Amniotic epithelial cell (primary cell): ENCODE data around the gene CADM1.

ENCODE experiments used
- DNase-seq: peaks from one replicate; pipeline ENCODE4 v3.0.0-alpha.2; 2010; ENCODE audit warnings: low read depth

The CADM1 gene

GRCh38 chr11:115207916-115208315 lies 296.3 kb downstream of the CADM1 start:
- no peak for DNase-seq

DNA sequence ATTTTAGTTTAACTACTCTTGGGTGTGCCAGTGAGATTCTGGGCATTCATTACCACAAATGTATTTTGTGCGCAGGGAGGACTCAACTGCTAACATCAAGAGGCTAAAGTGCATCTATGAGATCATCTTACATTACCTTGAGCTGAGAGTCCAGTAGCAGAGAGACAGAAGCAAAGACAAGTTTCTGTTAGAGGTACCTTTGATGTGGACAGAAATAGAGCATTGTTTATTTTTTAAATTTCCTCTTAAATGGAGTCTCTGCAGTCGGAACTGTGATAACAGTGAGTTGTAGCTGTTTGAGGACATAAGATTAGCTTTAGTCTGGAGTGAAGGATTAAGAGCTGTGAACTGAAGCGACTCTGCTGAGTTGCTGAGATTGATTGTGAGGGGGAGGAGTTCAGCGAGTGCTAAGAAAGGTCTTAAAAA lies 297.0 kb downstream of the CADM1 start:
- no peak for DNase-seq

DNA sequence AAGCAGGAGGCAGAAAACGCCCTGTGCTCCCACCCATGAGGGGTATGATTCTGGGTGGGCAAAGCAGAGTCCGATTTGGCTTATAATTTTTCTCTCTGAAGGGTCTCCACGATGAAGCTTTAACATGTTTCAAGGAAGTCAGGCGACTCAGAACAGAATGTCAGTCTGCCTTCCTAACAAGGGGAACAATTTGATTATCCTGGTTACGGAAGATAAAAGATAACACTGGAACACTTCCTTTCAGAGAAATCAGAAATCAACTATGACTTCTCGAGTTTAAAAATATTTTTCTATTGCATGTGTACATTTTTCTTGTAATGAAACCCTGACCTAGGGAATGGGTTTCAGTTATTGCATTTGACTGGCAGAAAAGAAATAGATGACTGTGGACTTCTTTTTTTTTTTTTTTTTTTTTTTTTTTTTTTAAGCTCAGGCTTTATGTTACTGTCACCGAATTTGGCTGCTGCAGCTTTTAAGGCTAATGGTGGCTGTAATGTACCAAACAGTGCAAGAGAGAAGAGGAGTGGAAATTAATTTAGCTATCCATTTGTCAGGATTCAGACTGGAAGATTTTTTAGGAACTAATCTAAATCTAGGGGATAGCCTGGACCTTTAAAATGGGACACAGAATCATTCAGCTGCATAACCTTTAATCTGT lies 297.7 kb downstream of the CADM1 start:
- no peak for DNase-seq

DNA sequence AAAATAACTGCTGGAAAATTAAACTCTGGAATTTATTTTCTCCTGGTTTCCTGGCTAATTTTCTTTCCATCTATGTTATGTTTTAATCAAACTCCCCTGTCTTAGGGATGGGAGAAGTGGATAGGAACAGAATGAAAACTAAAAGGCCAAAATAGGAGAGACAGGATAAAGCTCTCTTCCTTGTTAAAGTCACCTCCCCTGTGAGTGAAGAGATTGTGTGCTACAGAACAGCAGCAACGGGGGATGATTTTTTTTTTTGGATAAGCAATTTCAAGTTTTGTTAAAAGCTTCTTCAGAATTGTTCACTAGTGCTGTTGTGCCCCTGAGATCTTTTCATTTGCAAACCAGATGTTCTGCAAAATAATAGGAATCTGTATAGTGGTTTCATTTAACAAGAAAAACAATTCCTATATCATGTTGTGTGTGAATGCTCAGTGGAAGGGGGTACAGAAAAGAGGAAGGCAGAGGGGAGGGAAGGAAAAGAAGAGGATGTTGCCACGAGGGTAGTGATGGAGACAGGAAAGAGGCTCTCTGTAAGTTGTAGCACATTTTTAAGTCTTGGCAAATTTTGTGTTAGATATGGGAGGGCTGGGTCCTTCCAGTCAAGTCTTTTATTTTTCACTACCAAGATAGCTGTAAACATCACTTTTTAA lies 301.2 kb downstream of the CADM1 start:
- no peak for DNase-seq

GRCh38 chr11:115202074-115202473 lies 302.1 kb downstream of the CADM1 start:
- no peak for DNase-seq

DNA sequence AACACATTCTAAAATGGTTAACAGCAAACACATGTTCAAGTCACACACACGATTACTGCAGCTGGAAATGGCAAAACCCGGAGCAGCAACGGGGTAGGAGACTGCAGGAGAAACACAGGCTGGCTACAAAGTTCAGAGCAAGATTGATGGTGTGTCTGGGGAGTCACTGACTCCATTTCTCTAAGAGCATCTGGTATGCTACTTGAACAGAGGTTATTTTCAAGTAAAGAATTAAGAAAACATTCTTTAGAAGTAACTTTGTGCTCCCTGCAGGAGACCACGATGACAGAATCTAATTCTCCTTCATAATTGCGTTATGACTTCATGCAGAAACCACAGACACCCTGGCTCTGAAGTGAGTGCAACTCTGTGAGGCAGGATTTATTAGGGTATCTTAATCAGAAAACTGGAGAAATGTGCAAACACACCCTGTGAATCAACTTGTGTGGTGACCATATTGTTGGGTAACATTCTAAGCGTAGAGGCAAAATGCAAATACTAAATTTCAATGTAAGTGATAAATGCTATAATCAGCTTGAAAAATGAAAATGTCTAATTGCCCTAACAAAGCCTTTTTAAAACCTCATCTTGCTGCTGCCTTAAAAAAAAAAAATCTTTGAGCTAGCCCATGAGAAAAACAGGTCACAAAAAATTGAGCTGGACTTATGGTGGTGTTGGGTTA lies 303.0 kb downstream of the CADM1 start:
- DNase-seq: peak; percentile 95

- peak; percentile 33 for DNase-seq
Measured at GRCh38 chr11:115199481-115200069, 304.6 kb downstream of the CADM1 start.

DNA sequence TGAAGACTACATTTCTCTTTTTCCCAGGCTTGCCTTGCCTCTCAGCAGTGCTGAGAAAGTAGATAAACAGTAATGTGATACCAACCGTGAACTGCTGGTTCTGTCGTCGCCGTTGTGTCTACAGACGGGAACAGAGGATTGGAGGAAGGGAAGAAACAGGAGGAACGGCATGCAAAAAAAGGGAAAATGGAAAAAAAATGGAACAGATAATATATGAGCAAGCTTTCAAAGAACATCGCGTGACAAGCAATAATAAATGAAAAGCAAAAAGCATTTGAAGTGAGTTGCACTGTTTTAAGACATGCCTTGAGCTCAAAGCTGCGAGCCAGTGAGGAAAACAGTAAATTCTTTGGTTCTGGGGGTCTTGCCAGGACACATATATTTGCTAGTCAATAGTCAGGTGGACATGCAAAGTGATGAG lies 305.9 kb downstream of the CADM1 start:
- no peak for DNase-seq

- peak; percentile 21 for DNase-seq
Measured at GRCh38 chr11:115197433-115197832, 306.8 kb downstream of the CADM1 start.

DNA sequence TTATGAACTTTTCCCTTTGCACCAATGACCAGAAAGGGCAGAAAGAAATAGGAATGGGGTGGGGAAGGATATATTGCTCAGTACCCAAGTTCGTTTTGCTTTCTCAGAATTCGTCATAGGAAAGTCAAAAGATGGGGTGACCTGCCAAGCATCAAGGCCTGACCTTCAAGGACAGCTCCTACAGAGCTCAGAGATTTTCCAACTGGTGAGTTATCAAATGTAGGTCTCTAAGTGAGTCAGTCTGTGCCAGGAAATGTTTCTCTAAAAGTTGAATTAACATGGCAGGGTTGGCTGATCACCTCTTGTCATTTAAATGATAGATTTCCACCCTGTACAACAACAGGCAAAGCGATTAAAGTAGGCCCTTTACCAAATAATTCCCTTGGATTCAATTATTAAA lies 307.2 kb downstream of the CADM1 start:
- no peak for DNase-seq

DNA sequence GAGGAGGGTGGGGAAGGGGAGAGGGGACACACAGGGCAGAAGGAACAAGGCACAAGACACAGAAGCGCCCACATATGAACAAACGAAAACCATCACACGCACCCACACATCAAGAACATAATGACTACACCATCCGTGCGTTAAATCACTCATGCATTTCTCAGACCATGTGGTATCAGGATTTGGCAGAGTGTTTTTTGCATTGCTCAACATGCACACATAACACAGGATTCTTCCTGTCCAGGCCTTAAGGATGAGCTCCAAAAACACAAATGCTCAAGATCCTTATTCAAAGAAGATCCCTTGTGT lies 309.5 kb downstream of the CADM1 start:
- peak; percentile 42 for DNase-seq

DNA sequence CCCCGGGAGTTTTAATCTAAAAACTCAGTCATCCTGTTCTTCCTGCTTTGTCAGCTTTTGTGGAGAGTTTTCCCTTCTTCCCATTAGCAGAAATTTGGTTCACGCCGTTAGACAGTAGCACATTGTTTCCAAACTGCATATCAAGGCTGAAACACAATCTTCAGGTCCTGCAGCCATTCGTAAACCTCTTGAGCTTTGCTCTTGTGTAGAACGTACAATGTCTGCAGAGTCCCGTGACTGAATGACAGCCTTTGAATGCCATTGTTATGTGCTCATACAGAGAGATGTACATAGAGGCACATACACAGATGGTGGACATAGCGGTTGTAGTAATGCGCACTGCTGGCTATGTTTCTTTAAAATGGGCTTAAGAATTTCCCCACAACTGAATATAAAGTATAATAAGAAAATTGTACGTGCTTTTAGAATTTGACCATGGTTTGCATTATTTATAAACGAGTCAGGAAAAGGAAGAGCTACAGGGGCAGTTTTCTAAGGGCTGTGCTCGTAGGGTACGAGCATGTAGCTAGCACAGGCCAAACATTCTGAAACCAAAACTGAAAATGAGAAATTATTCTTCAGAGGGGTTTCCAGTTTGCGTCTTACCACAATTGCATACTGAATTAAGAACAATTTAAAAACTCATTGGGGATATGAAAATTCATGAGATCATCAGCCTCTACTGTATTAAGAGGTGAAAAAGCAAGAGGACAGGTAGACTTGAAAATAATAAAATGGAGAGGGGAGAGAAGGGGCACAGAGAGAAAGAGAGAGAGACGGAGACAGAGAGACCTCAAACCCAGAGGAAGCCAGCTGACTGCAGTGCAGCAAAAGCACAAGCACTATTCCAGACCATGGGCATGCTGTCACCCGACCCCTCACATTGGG lies 310.1 kb downstream of the CADM1 start:
- no peak for DNase-seq

- no peak for DNase-seq
Measured at GRCh38 chr11:115191761-115192160, 312.5 kb downstream of the CADM1 start.

DNA sequence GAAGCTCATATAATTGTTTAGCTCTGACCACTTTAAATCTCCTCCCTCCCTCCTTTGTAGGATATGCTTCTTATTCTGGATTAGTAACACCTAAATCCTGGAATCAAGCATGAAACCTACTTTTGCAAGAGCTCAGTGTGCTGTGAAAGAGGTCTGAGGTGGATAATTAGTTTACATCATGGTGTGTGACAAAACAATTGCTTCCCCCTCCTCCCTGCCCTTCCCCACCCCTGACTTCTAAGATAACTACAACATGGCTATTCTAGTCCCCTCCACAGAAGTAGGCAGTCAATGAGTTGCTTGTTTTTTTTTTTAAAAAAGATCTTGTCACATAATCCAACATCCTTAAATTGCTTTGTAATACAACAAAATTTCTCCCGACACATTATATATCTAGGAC lies 314.0 kb downstream of the CADM1 start:
- no peak for DNase-seq

- no peak for DNase-seq
Measured at GRCh38 chr11:115188898-115189278, 315.3 kb downstream of the CADM1 start.

DNA sequence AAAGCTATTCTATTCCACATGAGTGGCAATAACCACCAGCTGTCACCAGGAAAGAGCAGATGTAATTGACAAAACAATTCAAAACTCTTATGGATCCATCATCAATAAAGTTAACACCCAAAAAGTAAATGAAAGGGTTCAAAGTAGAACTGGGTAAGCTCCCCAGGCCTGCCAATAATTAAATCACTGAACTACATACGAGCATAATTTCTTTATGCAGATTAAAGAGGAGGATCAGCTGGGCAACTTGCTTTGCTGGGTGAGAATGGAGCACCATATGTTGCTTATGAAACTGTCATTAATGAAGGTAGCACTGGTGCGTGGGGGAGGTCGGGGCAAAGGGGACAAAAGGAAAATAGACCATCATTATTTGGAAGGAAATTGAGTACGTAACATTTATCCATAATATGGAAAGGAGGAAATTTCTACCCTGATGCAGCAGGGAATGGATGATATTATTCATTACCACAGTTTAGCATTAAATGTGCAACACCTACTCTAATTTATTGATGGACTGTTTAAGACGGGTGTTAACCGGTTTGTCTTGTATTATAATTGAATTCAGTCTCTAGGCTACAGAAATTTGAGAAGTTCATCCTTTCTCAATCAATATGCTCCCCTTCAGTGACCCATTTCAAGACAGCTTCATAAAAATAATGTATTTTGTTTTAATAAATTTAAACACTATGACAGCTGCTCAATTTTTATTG lies 315.9 kb downstream of the CADM1 start:
- no peak for DNase-seq

- DNase-seq: no peak
Measured at GRCh38 chr11:115185931-115186330, 318.3 kb downstream of the CADM1 start.

GRCh38 chr11:115185507-115185906 lies 318.7 kb downstream of the CADM1 start:
- no peak for DNase-seq

- DNase-seq: no peak
Measured at GRCh38 chr11:115184901-115185300, 319.3 kb downstream of the CADM1 start.

DNA sequence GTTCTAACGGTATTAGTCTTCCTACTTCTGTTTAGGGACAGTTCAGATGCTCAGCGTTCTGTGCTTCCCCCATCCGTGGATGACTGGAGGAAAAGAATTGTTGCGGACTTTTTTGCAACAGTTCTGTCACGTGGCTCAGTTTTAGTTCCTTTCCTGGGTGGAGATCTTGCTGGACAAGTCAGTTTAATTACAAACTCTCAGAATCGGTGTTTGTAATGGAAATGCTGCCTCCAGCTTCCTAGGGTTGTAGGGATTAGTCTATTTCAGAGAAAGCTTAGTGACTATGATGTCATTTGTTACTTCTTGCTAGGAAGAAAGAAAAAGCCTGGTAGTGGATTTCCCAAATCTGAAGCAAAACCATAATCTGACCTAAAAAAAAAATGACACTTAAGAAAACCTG lies 320.4 kb downstream of the CADM1 start:
- DNase-seq: no peak

GRCh38 chr11:115183136-115183535 lies 321.1 kb downstream of the CADM1 start:
- no peak for DNase-seq
